GM18519 (cell line): ENCODE data around the gene MRGPRG.
"Not testable (repeated sequence)": the region's sequence is repeated elsewhere in the genome, so short reads cannot be mapped to it uniquely, and the experiment has no call there.

Experiments
- ATAC-seq: cut with Tn5 transposase; IDR thresholded peaks from one replicate; pipeline ENCODE4 v1.9.1; 2021; ENCODE audit warnings: mild to moderate bottlenecking, moderate library complexity; ENCODE audit not compliant: unreplicated experiment, low FRiP score

Gene MRGPRG, protein sequence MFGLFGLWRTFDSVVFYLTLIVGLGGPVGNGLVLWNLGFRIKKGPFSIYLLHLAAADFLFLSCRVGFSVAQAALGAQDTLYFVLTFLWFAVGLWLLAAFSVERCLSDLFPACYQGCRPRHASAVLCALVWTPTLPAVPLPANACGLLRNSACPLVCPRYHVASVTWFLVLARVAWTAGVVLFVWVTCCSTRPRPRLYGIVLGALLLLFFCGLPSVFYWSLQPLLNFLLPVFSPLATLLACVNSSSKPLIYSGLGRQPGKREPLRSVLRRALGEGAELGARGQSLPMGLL

GRCh38 chr11:3218483-3219280, at the start of gene MRGPRG:
Gene MRGPRG (minus strand): TSS chr11:3218813. CDS start chr11:3218813, 0 bp downstream.
- no peak for ATAC-seq

DNA sequence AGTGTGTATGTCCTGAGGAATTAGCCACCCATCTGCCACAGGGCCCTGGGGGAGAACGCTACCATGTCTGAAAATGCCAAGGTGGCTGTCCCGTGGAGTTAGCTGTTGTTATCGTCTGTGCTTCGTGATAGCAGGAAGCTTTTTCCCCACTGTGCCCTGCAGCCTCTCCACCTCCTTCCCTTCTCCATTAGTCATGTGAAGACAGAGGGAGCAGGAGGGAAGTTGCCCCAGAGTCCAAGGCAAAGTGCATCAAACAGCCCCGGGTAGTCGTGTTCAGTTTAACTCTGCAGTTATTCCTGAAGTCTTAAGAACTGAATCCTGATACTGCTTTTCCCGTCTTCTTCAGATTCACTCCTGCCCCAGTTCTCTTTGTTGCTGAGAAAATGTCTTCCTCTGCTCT, 43.9 kb upstream of the MRGPRG start:
- ATAC-seq = not testable (repeated sequence)

DNA sequence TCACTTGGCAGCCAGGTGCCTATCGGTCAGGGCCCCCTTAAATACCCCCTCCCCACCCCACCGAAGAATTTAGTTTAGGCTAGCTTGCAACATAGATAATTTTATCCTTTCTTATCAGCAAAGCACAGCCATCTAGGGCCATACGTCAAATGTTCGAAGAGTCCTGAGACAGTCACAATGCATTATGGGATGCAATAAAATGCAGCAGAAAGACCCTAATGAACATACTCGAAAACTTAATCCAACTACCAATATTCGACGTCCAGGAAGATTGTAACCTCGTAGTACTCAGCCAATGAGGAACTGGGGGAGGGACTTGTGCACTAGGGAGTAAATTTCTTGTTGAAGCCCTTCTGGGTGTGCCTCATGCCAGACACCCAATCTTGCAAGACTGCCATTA, 43.2 kb upstream of the MRGPRG start:
- ATAC-seq = not testable (repeated sequence)

- ATAC-seq = not testable (repeated sequence)
Measured at GRCh38 chr11:3257509-3257908, 38.9 kb upstream of the MRGPRG start.

GRCh38 chr11:3255241-3255640, 36.6 kb upstream of the MRGPRG start:
- not testable (repeated sequence) for ATAC-seq

- ATAC-seq = not testable (repeated sequence)
Measured at GRCh38 chr11:3254773-3255172, 36.2 kb upstream of the MRGPRG start.

DNA sequence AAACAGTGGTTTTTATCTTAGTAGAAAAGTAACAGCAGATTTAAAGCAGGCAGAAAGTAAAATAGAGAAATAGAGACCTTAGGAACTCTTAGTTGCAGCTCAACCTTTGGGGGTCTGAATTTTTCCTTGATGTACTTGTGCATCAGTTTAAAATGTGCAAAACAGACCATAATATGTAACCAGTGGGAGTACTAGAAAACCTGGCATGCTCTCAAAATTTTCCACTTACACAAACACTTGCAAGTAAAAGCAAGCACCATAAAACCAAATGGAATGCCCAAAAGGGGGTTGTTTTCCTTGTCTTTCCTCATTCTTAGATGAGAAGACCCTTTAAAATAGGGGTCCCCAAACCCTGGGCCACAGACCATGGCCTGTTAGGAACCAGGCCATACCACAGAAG, 26.5 kb upstream of the MRGPRG start:
- ATAC-seq = no peak

GRCh38 chr11:3243880-3244279, 25.3 kb upstream of the MRGPRG start:
- ATAC-seq = no peak

GRCh38 chr11:3237119-3237518, 18.5 kb upstream of the MRGPRG start:
- ATAC-seq = no peak

GRCh38 chr11:3234846-3235245, 16.2 kb upstream of the MRGPRG start:
- no peak for ATAC-seq

DNA sequence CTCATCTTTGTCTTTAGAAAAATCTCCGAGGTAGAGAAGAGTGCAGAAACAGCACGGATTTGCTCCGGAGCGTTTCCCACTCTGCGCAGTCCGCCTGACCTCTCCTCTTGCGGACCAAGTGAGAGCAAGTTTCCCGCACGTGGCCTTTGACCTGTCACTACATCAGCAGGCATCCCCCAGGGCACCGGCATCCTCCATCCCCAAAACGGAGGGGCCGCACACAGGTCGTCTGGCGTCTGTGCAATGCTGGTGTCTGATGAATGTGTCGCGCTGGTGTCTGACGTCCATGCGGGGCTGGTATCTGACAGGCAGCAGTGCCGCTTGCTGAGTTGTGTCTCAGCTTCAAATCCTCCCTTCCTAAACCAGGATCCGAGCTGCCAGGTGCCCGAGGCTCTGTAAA, 14.3 kb upstream of the MRGPRG start:
- no peak for ATAC-seq

DNA sequence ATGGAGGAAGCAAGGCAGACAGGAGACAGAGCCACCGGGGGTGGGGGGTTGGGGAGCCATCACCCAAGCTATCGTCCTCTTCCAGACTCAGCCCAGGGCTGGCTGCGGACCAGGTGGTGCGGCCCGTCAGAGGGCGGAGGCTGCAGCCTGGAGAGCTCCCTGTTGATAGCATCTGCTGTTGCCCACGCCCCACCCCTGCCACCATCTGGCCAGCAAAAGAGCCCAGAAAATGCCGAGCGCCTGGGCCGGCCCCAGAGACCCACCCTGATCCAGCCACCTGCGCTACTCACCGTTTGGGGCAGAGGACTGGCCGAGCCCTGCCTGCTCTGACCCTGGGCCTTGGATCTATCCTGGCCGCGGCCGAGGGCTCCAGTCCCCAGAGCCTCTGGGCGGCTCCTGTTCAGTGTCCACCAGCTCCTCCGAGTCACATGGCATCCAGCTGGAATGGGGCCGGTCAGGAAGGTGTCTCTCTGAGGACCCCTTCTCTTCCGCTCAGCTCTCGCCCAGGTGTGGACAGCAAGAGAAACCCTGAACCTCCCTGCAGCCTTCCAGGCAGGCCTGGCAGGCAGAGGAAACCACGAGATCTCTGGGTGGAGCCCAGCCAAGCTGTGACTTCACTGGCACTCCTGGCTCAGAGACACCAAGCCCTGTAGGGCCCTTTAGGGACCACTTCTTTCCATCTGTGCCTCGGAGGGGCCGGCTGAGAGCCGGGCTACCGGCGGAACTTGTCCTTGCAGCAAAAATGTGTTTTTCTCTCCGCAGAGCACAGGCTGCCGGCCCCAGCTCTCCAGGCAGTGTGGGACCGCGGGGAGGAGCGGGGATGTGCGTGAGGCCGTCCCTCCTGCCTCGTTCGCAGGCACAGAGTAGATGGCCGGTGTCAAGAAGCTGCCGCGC, 13.5 kb upstream of the MRGPRG start, which contains the start of gene MRGPRE:
MRGPRE (minus strand) TSS at position 567 of the 894 bp plus-strand sequence. CDS start 3,618 bp downstream, outside the sequence.
- no peak for ATAC-seq

DNA sequence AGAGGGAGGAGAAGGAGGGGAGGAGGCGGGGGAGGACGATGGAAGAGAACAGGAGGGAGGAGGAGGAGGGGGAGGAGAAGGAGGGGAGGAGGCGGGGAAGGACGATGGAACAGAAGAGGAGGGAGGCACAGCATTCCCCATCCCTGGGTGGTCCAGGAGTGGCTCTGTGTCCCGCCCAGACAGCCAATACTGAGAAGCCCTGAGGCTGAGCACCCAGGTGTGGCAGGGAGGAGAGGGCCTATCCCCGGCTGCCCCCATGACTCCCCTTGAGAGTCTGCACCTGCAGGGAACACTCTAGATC, 12.9 kb upstream of the MRGPRG start:
- ATAC-seq = no peak

- ATAC-seq = no peak
Measured at GRCh38 chr11:3230636-3231549, 12.3 kb upstream of the MRGPRG start.

DNA sequence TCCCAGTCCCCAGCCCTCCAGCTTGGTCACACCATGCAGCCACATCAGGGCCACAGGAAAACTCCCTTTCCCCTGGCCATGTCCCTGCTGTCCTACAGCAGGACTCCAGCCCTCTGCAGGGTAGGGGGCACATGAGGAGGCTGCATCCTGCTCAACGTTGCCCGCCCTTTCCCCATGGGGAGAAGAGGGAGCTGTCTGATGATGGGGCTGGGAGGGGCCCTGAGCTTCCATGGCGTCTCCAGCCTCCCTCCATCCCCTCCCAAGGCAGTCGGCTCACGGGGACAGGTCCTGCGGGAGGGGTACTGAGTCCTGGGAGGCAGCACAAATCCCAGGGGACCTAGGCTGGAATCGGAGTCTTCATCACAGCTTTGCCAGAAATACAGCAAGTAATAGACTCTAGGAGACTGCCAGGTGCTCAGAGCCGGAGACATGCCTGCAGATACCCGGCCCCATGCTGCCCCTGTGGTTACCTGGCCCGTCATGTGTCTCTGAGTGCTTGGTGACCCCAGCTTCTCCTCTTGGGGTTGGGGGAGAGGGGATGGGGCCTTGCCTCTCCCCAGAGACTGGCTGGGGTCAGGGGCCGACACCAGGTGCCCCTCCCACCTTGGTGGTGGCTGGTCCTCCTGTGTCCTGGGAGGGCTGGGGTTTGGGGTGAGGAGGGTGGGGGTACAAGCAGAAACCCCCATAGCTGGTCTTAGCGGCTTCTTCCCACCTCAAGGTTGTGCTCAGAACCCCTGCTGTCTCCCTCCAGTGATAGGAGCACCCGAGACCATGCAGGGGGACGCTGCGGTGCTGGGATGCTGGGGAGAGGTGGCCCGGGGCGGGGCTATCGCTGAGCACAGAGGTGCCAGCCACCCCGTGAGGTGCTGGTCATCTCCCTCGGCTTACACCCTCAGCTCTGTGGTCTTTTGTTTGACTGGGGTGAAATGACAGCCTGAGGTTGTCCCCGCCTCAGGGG, 11.3 kb upstream of the MRGPRG start:
- ATAC-seq = no peak

GRCh38 chr11:3228445-3228829, 9.8 kb upstream of the MRGPRG start:
- no peak for ATAC-seq

- no peak for ATAC-seq
Measured at GRCh38 chr11:3227568-3228444, 9.2 kb upstream of the MRGPRG start.
